HG03045 (cell line): ENCODE data around the gene UQCRC1.

Source experiments
- ATAC-seq: cut with Tn5 transposase; IDR thresholded peaks from one replicate; pipeline ENCODE4 v1.9.1; 2021; ENCODE audit warnings: mild to moderate bottlenecking, moderate library complexity; ENCODE audit not compliant: unreplicated experiment

Gene UQCRC1

DNA sequence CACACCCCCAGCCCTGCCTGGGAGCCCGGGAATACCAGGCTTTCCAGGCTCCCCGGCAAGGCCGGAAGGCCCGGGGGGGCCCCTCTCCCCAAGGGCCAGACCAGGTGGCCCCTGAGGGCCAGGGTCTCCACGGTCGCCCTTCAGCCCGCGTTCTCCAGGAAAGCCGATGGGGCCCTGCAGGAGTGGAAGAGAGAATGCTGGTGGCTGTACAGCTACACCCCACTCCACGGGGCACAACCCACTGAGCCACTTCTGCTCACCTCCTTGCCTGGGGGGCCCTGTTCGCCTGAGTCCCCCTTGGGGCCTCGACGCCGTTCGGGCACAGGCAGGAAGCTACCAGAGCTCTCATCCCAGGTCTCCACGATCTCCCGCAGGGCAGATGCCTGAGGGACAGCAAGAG lies 34.1 kb downstream of the UQCRC1 start:
- no peak for ATAC-seq

DNA sequence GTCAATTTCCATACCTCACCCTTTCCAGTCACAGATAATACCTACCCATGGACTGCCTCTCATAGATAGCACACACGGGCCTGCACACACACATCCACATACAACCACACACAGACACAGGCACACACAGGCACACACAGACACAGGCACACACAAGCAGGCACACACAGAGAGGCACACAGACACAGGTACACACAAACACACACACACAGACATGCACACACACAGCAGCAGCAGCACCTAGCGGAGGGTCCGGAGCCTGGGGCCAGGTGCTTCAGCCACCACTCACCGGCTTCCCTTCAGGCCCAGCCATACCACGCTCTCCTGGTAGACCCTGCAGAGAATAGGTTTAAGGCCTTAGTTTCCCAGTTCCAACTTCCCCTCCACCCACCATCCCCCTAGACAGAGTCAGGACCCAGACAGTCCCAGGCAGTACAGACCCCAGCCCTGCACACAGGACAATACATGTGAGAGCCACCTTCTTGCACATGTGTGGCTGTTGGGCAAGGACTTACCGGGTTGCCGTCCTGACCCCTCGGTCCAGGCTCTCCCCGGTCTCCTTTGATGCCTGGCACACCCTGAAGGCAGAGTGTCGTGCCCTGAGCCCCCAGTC lies 35.4 kb downstream of the UQCRC1 start:
- no peak for ATAC-seq

DNA sequence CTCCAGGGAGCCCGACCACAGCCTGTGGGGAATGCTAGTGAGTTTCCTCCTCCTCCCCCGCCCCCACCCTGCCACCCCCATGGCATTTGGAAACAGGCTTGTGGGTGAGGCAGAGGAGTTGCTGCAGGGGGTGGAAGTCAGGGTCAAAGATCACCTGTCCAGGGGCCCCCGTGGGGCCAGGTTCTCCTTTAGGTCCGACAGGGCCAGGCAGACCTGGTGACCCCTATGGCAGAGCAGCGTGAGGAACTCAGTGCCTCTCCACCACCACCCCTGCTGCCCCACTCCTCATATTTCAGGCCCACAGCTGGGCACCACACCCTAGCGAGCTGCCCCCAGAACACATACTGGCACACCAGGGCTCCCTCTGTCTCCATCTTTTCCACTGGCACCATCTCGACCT lies 36.9 kb downstream of the UQCRC1 start:
- ATAC-seq: no peak

DNA sequence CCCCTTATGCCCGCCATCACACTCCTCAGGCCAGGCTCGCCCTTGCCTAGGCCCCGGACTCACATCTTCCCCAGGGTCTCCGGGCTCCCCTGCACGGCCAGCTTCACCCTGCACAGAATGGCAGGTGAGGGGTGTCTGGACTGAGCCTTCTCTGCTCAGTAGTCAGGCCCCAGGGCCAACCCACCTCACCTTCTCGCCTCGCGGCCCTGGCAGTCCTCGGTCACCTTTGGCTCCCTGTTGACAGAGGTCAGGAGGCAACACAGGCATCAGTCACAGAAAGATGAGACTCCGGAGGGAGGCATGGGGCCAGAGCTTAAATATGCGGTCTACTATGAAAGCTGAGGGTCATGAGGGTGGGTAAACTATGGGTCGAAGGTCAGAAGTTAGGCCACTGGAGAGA lies 37.5 kb downstream of the UQCRC1 start:
- no peak for ATAC-seq

DNA sequence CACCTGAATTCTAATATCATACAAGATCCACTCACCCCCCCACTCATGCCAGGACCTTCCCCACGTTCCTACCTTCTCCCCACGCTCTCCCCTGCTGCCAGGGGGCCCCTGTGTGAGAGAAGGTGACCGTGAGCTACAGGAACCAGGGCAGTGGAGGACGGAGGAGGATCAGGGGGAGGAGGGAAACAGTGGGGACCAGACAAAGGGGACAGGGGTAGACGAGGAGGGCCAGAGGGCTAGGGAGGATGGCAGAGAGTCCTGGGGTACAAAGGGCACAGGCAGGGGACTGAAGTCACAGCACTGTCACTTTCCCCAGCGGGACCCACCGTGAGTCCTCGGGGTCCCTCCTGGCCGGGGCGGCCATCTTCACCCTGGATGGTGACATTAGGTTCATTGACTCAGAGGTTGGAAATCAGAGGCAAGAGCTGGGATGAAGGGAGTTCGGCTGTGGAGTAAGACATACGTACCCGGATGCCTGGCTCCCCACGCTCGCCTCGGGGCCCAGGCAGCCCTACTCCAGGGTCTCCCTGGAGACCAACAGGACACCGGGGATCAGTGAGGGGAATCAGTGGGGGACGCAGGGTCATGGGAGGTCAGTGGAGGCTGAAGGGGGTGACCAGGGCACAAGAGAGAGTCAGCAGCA lies 39.5 kb downstream of the UQCRC1 start:
- ATAC-seq: no peak

DNA sequence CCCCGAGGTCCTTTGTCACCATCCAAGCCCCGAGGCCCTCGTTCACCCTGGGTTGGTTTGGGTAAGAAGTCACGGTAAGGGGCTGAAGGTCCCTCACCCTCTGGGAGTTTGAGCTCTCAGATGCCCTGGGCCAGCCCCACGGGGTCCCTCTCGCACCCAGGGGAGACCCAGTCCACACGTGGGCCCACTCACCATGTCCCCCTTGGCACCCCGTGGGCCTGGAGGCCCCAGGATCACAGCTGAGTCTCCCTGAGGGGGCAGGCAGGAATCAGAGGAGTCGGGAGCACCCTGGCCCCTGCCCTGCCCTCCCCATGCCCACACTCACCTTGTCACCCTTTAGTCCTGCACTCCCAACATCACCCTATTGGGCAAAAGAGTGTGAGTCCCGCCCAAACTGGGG lies 40.0 kb downstream of the UQCRC1 start:
- no peak for ATAC-seq

DNA sequence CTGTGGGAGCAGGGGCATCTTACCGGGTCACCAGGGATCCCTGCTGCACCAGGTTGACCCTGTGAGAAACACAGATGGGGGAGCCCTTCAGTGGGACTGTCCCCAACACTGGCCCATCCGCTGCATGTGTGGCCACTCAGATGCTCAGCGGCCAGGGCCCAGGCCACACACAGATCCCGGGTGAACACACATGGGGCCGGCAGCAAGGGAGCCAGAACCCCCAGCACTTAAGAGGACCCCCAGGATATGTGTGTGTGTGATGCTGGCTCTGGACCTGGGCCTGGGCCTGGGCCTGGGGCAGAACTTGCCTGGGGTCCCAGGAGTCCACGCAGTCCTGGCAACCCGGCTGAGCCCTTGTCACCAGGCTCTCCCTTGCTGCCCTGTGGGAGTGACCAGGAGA lies 41.0 kb downstream of the UQCRC1 start:
- no peak for ATAC-seq

DNA sequence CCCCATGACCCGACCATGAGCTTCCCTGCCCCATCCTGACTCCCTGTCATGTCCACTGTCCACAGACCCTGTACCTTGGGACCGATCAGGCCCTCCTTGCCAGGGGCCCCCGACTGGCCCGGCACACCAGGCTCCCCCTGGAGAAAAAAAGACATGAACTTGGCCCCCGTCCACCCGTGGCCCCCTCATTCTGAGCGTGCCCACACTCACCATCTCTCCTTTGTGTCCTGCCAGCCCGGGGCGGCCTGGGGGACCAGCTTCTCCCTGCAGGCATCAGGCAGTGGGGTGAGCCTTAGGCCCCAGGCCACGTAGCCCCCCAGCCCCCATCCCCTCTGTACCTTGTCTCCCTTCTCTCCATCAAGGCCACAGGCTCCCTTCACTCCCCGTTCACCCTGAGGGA lies 41.9 kb downstream of the UQCRC1 start:
- no peak for ATAC-seq

DNA sequence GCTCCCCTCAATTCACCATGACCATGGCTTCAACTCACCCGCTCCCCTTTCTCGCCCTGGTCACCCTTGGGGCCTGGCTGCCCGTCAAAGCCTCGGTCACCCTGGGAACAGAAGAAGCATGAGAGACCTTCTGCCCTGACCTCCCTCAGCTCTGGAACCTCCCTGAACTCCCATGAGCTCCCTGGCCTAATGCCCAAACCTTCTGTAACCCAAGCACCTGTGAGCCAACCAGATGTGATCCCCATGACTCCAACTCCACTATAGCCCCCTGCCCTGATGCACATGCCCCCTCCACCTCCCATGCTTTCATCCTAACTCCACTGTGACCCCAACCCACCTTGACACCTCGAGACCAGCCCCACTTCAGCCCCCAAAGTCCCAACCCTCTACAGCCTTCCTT lies 42.4 kb downstream of the UQCRC1 start:
- ATAC-seq: no peak

DNA sequence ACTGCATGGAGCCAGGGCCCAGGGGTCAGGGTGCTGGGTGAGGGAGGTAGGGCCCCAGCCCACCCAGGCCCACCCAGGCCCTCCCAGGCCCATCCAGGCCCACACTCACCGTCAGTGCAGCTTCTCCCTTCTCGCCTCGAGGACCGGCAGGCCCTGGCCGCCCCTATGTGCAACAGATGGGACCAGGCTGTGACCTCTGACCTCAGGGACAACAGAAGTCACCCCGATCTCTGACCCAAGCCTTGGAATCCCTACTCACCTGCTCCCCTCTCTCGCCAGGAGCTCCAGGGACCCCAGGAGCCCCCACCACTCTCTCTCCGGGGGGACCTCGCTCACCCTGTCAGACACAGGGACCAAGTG lies 43.1 kb downstream of the UQCRC1 start:
- no peak for ATAC-seq

DNA sequence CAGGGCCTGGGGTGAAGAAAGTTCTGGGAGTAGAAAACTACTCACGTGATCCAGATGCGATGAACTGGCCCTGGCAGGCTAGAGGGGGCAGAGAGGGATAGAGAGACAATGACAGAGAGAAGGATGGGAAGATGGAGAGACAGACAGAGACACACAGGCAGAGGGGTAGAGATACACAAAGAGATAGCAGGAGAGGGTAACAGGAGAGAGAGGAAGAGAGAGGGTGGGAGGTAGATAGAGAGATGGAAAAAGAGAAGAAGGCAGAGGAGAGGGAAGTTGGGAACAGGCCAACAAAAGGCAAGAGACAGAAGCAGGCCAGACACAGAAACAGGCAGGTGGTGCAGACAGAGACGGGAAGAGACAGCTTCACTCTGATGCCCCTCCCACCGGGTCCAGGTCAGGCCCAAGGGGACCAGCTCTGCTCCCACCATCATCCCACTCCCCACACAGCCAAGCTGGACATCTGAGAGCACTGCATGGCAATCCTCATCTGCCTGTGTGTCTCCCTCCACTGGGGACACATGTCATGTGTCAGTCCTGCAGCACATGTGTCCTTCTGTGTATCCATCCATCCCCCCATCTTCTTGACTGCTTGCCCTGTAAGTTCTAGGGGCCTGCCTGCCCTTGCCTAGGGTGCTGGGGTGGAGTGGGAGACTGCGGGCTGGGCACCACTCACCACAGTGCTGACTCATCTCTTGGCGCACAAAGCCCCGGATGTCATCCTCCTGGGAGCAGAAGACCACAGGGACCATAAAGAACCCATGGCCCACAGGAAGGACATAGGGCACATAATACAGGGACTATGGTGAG lies 43.6 kb downstream of the UQCRC1 start:
- ATAC-seq: no peak

DNA sequence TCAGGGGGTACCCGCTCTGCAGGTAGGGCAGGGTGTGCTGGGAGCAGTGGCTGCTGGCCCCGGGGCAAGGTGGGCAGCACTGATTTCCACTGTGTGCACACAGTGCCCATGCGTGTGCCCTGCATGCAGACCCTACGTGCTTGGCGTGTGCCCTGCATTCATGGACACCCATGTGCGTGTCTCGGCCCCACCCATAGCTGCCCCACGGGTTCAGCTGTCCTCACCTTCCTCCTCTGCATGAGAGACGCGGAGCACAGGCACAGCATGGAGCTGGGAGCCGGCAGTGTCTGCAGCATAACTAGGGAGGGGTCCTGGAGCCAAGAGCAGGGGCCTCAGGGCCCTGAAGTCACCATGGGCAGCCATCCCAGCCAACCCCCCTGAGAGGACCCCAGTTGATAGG lies 44.3 kb downstream of the UQCRC1 start:
- no peak for ATAC-seq

DNA sequence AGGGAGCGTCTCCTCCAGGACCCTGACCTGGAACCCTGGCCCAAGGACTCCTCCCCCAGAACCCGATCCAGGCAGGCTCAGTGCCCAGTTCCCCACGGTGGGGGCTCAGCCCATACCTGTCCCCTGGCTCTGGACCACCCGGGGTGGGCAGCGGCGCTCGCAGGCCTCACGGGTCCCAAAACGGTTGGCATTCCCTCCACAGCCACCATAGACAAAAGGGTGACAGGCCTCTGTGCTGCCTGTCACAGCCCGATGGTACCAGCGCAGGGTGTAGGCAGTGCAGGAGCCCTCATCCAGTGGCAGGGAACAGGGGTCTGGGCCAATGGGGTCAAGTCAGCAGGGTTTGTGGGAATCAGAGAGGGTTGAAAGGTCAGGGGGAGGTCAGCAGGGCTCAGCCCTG lies 44.8 kb downstream of the UQCRC1 start:
- no peak for ATAC-seq

DNA sequence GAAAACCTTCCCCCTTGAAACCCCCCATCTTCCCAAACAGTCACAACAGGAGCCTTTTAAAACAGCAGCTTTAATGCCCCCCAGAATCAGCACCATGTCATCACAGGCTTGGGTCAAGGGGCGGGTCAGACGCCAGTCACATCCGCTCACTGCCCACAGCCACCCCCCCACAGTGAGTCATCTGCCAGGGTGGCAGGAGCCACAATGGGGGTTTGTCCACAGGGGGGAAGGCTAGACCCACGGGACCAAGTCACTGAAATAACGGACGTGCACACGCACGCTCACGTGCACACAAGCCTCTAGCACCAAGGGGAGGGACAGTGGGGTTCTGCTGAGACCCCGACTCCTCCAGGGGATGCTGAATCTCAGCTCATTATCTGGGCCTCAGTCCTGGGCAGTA lies 45.4 kb downstream of the UQCRC1 start:
- no peak for ATAC-seq

DNA sequence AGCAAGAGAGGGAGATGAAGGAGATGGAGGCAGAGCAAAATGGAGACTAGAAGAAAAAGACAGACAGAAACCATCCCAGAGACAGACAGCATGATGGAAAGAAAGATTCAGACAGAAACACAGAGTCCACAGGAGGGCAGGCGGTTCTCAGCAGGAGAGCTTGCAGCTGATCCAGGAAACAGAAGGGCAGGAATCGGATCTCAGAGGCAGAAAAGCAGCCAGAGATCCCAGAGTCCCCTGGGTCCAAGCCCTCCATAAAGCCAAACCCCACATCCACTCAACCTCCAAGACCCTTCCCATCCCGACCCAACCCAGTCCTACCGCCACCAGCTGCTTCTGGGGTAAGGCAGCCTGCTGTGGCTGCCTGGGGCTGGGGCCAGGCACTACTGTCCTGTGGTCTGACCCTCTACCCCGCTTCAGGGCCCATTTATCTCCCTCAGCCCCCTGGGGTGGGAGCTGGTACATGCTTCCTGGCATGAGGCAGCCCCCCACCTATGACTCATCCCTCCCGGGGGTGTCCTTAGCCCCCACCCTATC lies 46.0 kb downstream of the UQCRC1 start, which contains the start of gene UCN2:
Gene UCN2, minus strand, starts transcription at position 400 of the 537 bp plus-strand sequence. CDS start 657 bp downstream, outside the sequence.
- no peak for ATAC-seq

DNA sequence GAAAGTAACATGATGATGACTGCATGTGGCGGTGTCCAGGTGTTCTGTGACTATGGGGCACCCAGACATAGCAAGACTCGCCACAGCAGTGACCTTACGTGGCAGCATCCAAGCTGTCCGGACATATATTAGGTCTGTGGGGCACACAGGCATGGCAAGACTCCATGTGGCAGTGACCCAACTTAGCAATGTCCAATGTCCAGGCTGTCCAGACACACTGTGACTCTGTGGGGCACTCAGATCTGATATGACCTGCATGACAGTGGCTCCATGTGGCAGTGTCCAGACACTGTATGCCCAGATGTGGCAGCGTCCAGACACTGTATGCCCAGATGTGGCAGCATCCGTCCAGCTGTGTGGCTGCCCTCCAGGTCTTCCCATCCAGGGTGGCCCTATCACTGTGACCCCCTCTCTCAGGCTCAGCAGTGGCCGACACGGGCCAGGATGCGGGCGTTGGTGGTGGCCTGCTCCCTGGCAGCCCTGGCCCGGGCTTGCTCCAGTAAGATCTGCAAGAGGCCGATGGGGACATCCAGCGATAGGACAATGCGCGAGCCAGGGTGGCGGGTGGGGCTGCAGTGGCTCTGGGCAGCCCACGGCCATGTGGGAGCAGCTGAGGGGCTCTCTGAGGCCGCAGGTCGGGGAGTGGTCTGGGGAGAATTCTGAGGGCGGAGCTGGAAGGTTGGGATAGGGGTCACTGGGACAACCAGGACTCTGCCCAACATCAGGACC lies 46.9 kb downstream of the UQCRC1 start:
- ATAC-seq: no peak

DNA sequence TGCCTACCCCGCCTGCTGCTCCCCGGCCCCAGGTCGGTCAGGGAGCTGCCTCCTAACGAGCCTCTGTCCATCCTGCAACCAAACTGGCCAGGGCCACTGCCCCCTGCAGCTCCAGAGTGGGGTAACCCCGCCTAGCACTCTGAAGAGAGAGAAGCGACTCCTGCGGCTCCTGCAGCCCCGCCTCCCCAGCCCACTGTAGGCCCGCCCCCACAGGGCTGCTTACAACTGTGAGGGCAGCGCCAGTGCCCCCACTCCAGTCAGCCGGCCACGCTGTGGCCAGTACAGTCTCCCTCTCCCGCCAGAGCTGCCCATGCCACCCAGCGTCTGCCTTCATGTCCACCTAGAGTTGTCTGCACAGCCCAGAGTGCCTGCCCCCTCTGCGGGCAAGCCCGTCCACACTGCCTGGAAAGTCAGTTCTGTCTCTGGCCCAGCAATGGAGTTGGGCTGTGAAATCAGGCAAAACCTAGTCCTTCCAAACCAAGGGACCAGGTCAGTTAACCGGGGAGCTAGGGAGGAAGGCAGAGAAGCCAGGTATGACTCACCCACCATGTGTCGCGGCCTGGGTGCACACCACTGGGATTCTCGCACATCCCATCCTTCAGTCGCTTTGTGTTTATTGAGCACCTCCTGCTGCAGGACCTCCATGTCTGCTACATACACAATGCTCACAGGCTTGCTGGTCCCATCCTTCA lies 48.3 kb downstream of the UQCRC1 start:
- ATAC-seq: no peak

DNA sequence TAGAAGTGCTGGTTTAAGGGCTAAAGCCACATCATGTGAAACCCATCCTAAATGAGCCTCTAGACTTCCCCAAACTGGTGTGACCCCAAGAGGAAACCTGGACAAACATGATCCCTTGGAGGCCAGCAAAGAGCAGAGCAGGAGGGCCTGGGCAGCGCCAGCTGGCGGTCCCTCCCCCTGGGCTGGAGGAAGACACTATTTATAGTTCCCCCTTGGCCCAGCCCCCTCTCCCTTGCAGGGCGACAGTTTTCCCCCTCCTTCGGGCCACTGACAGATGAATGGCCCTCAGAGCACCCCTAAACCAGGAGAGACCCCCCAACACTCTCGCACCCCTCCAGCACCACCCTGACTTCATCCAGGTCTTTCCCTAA lies 48.8 kb downstream of the UQCRC1 start:
- ATAC-seq: no peak

DNA sequence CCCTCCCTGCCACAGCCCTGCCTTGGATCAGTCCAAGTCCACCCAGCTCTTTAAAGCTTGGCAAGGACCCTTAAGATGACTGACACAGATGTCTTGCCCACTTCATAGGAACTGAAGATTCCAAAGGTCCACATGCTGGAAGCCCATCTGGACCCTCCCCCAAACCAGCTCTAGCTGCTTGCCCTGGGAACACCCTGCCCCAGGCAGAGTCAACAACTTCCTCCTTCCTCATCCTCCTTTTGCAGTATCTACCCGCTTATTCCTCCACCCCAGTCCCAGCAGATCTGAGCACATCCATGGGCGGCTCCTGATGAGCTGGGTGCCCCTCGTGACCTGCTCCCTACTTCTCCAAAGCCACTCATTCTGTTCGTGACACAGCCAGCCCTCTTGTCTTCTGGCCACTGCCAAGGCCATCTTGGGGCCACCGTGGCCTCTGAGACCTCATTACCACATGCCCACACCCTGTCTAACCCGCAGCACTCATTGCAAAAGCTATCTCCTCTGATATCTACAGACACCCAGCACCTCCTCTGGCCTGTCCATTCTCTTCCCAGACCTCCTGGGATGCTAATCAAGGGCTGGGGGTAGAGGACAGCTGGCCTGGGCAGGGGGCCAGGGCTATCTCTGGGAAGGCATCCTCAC lies 50.8 kb downstream of the UQCRC1 start:
- no peak for ATAC-seq
